AG04449 (cell line): ENCODE measurements around the gene PTPN6.
A peak's percentile ranks its signal among the peaks of the same experiment; 100 is the strongest.

Experiments
- CTCF ChIA-PET: fragments of 350-600 bp; formaldehyde crosslinking; extraction: SDS; loops from one replicate; lab custom pipeline; 2021; ENCODE audit warnings: antibody characterized with exemption; lab: Yijun Ruan, JAX
- POLR2A ChIA-PET: fragments of 400-600, 350-600 bp; formaldehyde crosslinking; extraction: SDS; loops from one replicate; lab custom pipeline; 2020; ENCODE audit warnings: antibody characterized with exemption, inconsistent platforms; lab: Yijun Ruan, JAX
- DNase-seq: peaks from one replicate; pipeline ENCODE4 v3.0.0-alpha.2; 2010; ENCODE audit warnings: low read depth, low spot score
- H3K4me3 ChIP-seq: 2 replicates; pipeline ENCODE4 v1.5.1; 2011; ENCODE audit warnings: low read depth, mild to moderate bottlenecking, control low read depth, low read length
- TF ChIP-seq, protein P1 (sequence below): IDR thresholded peaks from one replicate; pipeline ENCODE4 v1.5.1; 2011; ENCODE audit warnings: mild to moderate bottlenecking, moderate library complexity, low read length, control low read depth, inconsistent platforms; ENCODE audit not compliant: insufficient read depth; ENCODE audit errors: missing control alignments

PTPN6 gene

GRCh38 chr12:6967651-6968100 is 16.5 kb downstream of the PTPN6 start:
- no peak for DNase-seq
- POLR2A ChIA-PET: no interaction called here
- no peak overlapping the region for H3K4me3 ChIP-seq
- CTCF ChIA-PET: interaction anchor here (1.1 to 2.8 kb wide), 8 partner anchors 10 to 144 kb away, joined by 4 to 28 read pairs (median 12); partner anchors contain the start of genes ATN1, C12orf57, C1RL and LPCAT3
- TF ChIP-seq, protein P1, sequence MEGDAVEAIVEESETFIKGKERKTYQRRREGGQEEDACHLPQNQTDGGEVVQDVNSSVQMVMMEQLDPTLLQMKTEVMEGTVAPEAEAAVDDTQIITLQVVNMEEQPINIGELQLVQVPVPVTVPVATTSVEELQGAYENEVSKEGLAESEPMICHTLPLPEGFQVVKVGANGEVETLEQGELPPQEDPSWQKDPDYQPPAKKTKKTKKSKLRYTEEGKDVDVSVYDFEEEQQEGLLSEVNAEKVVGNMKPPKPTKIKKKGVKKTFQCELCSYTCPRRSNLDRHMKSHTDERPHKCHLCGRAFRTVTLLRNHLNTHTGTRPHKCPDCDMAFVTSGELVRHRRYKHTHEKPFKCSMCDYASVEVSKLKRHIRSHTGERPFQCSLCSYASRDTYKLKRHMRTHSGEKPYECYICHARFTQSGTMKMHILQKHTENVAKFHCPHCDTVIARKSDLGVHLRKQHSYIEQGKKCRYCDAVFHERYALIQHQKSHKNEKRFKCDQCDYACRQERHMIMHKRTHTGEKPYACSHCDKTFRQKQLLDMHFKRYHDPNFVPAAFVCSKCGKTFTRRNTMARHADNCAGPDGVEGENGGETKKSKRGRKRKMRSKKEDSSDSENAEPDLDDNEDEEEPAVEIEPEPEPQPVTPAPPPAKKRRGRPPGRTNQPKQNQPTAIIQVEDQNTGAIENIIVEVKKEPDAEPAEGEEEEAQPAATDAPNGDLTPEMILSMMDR: no peak

GRCh38 chr12:6968426-6968825 is 17.3 kb downstream of the PTPN6 start:
- ChIA-PET POLR2A (interaction anchor here (1.3 kb wide), 1 partner anchor 43 kb away, joined by 3 read pairs; no protein-coding TSS in a partner anchor), CTCF (interaction anchor here (0.7 to 2.8 kb wide), 15 partner anchors 10 to 145 kb away, joined by 3 to 28 read pairs (median 6); partner anchors contain the start of genes ATN1, C12orf57, C1RL and LPCAT3)
- DNase-seq: no peak
- no peak overlapping the region for H3K4me3 ChIP-seq
- TF ChIP-seq, protein P1: no peak

DNA sequence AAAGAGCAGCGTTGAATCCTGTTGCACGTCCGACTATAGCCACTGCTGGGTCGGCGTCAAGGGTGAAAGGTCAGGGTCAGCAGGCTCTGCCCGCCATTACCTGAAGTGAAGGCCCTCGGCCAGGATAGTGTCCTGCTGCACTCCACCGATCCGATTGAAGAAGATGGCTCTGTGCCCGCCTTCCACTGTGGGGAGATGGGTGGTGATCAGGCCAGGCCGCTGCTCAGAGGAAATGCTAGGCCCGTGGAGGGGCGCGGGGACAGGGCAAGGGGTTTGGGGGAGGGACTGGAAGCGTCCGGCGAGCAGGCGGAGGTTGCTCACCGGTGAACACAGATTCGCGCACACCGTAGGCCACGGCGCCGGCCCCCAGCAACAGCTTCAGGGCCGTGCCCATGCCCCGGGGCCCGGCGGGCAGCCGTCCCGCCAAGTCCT is 19.0 kb downstream of the PTPN6 start:
- ChIA-PET CTCF (interaction anchor here (2.4 to 2.8 kb wide), 3 partner anchors 26 to 138 kb away, joined by 17 to 28 read pairs (median 18); partner anchors contain the start of genes C12orf57, C1RL and RNU7-1), POLR2A (interaction anchor here (0.7 to 1.1 kb wide), 2 partner anchors 32 to 110 kb away, joined by 4 to 6 read pairs; no protein-coding TSS in a partner anchor)

DNA sequence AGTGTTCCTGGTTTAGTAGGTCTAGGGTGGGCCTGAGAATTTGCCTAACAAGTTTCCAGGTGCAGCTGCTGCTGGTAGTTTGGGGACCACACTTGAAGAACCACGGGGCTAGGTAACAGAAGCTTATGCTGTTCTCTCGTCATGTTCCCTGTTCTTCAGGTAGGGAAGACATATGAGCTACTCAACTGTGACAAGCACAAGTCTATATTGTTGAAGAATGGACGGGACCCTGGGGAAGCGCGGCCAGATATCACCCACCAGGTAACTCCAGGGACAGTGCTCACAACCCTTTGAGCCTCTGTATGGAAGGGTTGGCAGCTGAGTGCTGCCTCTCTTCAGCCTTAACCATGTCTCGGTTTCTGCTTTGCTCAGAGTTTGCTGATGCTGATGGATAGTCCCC is 23.0 kb downstream of the PTPN6 start:
- TF ChIP-seq, protein P1: no peak
- H3K4me3 ChIP-seq: no peak overlapping the region
- DNase-seq: no peak
- POLR2A ChIA-PET: no interaction called here
- CTCF ChIA-PET: interaction anchor here (0.8 to 3.2 kb wide), 5 partner anchors 9 to 119 kb away, joined by 3 to 18 read pairs (median 4); partner anchors contain the start of genes C12orf57, RNU7-1 and SPSB2

More for the DNA sequence above, 19.0 kb downstream of the PTPN6 start:
- TF ChIP-seq, protein P1: no peak
- H3K4me3 ChIP-seq: peak overlapping the region; percentile 96
- no peak for DNase-seq

DNA sequence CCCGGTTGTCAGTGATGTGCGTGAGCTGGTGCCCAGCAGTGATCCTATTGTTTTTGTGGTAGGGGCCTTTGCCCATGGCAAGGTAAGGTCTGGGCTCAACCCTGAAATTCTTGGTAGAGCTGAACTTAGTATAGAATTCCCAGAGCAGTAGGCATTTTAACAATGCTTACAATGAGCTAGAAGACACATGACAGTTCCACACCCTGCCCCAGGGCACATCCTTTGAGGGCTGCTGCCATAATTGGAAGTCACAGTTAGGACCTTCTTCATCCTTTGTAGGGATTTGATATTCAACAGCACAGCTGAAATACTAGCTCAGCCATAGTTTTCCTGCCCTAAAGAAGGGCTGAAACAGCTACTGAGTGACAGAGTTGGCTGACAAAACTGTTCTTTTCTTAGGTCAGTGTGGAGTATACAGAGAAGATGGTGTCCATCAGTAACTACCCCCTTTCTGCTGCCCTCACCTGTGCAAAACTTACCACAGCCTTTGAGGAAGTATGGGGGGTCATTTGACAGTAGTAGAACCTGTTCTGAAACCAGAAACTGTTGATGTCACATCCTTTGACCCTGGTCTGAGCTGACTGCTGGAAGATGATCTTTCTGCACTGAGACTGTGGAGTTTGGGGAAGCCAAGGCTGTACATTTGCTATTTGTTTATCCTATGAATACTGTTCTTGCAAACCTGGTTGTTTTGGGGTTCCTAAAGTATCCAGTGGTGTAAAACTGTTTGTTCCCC is 24.3 kb downstream of the PTPN6 start:
- POLR2A ChIA-PET: interaction anchor here (0.6 to 1.2 kb wide), 2 partner anchors 32 to 44 kb away, joined by 3 to 4 read pairs; partner anchors contain the start of genes C12orf57 and RNU7-1
- TF ChIP-seq, protein P1: no peak
- no peak for DNase-seq
- no peak overlapping the region for H3K4me3 ChIP-seq
- CTCF ChIA-PET: interaction anchor here (0.9 to 3.2 kb wide), 4 partner anchors 10 to 134 kb away, joined by 3 to 18 read pairs (median 4); partner anchors contain the start of genes C12orf57, C1RL and RNU7-1

- CTCF ChIA-PET: interaction anchor here (1.0 kb wide), 1 partner anchor 12 kb away, joined by 6 read pairs; no protein-coding TSS in a partner anchor
- H3K4me3 ChIP-seq: no peak overlapping the region
- no peak for DNase-seq
- POLR2A ChIA-PET: interaction anchor here (0.6 kb wide), 1 partner anchor 31 kb away, joined by 3 read pairs; no protein-coding TSS in a partner anchor
- TF ChIP-seq, protein P1: no peak
Observed at GRCh38 chr12:6977653-6978052, 26.5 kb downstream of the PTPN6 start.
